ENCODE results near the gene LARGE1.

LARGE1 gene

DNA sequence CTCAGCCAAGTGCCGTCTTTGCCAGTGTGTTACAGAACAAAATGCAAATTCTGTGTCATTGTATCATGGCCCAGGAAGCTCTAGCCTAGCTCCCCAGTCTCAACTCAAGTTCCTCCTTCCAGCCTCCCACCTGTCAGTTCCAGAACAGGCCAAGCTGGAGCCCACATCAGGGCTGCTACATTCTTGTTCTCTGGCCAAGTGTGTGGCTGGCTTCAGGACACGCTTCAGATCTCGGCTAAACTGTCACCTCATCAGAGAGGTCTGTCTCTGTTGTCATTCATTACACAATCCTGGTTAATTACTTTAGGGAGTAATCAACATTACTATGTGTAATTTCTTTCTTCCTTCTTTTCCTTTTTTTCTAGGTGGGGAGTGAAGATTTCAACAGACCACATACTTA lies 515.1 kb downstream of the LARGE1 start:
- H3K4me3 ChIP-seq (ENCODE audit: low read depth, low read length): no peak overlapping the region
- DNase-seq (ENCODE audit: low read depth): peak; percentile 46
- TF ChIP-seq MYC (IDR thresholded peaks at IDR 0.05; ENCODE audit: low read depth, low read length) (0 out of 2 replicates have a peak, but pooled peaks have one; percentile 11), POLR2A (IDR thresholded peaks at IDR 0.05; ENCODE audit: extremely low read depth, insufficient read length) (no peak)
- TF ChIP-seq, protein P1, sequence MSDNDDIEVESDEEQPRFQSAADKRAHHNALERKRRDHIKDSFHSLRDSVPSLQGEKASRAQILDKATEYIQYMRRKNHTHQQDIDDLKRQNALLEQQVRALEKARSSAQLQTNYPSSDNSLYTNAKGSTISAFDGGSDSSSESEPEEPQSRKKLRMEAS (IDR thresholded peaks at IDR 0.05; ENCODE audit: low read depth, low read length): no peak
- TF ChIP-seq, protein P2, sequence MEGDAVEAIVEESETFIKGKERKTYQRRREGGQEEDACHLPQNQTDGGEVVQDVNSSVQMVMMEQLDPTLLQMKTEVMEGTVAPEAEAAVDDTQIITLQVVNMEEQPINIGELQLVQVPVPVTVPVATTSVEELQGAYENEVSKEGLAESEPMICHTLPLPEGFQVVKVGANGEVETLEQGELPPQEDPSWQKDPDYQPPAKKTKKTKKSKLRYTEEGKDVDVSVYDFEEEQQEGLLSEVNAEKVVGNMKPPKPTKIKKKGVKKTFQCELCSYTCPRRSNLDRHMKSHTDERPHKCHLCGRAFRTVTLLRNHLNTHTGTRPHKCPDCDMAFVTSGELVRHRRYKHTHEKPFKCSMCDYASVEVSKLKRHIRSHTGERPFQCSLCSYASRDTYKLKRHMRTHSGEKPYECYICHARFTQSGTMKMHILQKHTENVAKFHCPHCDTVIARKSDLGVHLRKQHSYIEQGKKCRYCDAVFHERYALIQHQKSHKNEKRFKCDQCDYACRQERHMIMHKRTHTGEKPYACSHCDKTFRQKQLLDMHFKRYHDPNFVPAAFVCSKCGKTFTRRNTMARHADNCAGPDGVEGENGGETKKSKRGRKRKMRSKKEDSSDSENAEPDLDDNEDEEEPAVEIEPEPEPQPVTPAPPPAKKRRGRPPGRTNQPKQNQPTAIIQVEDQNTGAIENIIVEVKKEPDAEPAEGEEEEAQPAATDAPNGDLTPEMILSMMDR (IDR thresholded peaks at IDR 0.05; ENCODE audit: low read depth, low read length): no peak

GRCh38 chr22:33404723-33405122 lies 515.6 kb downstream of the LARGE1 start:
- no peak overlapping the region for H3K4me3 ChIP-seq (ENCODE audit: low read depth, low read length)
- no peak for DNase-seq (ENCODE audit: low read depth)
- TF ChIP-seq, protein P2 (IDR thresholded peaks at IDR 0.05; ENCODE audit: low read depth, low read length): no peak
- TF ChIP-seq, protein P1 (IDR thresholded peaks at IDR 0.05; ENCODE audit: low read depth, low read length): no peak
- no peak for TF ChIP-seq POLR2A (IDR thresholded peaks at IDR 0.05; ENCODE audit: extremely low read depth, insufficient read length)
- TF ChIP-seq MYC (IDR thresholded peaks at IDR 0.05; ENCODE audit: low read depth, low read length): no peak

DNA sequence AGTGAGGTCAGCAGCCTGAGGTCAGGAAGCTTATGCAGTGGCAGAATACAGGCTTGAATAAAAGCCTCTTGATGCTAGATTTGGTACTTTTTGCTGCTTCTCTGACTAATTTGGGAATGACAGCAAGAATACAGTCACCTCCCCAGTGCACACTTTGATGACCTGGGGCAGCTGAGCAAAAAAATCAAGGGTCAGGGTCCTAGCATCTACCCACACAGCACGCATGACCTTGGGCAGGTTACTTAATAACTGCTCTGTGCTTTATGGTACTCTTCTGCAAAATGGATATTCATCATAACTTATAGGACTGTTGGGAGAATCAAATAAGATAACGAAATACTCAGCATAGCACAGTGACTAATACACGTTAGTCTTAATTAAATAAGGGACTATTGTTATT lies 518.0 kb downstream of the LARGE1 start:
- TF ChIP-seq, protein P2 (IDR thresholded peaks at IDR 0.05; ENCODE audit: low read depth, low read length): no peak
- TF ChIP-seq, protein P1 (IDR thresholded peaks at IDR 0.05; ENCODE audit: low read depth, low read length): no peak
- TF ChIP-seq MYC (IDR thresholded peaks at IDR 0.05; ENCODE audit: low read depth, low read length) (no peak), POLR2A (IDR thresholded peaks at IDR 0.05; ENCODE audit: extremely low read depth, insufficient read length) (no peak)
- H3K4me3 ChIP-seq (ENCODE audit: low read depth, low read length): no peak overlapping the region
- no peak for DNase-seq (ENCODE audit: low read depth)

DNA sequence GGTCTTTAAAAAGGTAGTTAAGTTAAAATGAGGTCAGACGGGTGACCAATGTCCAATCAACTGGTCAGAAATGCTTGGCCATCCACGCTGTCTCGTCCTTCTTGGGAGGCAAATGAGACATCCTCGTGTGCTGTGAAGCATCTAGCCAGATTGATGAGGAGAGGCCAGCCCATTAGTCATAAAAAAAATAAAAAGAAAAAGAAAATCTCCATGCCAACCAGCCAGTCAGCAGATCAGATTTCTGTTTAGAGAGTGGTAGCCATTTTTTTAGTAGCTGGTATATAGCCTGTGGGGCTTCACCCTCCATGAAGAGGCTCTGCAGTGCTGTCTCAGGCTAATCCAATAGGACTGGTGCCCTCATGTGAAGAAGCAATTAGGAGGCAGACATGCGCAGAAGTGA lies 519.0 kb downstream of the LARGE1 start:
- no peak for DNase-seq (ENCODE audit: low read depth)
- no peak for TF ChIP-seq MYC (IDR thresholded peaks at IDR 0.05; ENCODE audit: low read depth, low read length)
- TF ChIP-seq, protein P1 (IDR thresholded peaks at IDR 0.05; ENCODE audit: low read depth, low read length): no peak
- TF ChIP-seq, protein P2 (IDR thresholded peaks at IDR 0.05; ENCODE audit: low read depth, low read length): no peak
- no peak for TF ChIP-seq POLR2A (IDR thresholded peaks at IDR 0.05; ENCODE audit: extremely low read depth, insufficient read length)
- H3K4me3 ChIP-seq (ENCODE audit: low read depth, low read length): no peak overlapping the region

DNA sequence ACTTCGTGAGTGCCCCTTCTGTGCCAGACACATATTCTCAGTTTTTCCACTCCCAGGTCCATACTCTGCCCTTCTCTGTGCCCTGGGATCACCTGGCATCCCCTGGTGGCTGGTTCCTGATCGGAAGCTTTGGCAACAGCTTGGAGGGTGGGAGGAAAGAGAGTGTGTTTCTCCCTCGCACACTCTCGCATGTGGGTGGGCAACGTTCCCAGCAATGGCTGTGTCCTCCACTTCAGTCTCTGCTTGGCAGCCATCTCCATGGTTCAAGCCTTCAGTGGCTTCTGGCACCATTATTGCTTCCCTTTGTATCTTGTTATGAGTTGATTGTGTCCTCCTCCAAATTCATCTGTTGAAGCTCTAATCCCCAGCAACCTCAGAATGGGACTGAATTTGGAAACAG lies 519.4 kb downstream of the LARGE1 start:
- no peak for DNase-seq (ENCODE audit: low read depth)
- H3K4me3 ChIP-seq (ENCODE audit: low read depth, low read length): no peak overlapping the region
- TF ChIP-seq POLR2A (IDR thresholded peaks at IDR 0.05; ENCODE audit: extremely low read depth, insufficient read length) (no peak), MYC (IDR thresholded peaks at IDR 0.05; ENCODE audit: low read depth, low read length) (no peak)
- TF ChIP-seq, protein P1 (IDR thresholded peaks at IDR 0.05; ENCODE audit: low read depth, low read length): no peak
- TF ChIP-seq, protein P2 (IDR thresholded peaks at IDR 0.05; ENCODE audit: low read depth, low read length): no peak

Measured in NB4 (cell line).